ENCODE measurements around the gene SLFN11.

- TF ChIP-seq EZH2 (IDR thresholded peaks at IDR 0.05; ENCODE audit: low read depth, unreplicated experiment): no peak
- TF ChIP-seq, protein P1, sequence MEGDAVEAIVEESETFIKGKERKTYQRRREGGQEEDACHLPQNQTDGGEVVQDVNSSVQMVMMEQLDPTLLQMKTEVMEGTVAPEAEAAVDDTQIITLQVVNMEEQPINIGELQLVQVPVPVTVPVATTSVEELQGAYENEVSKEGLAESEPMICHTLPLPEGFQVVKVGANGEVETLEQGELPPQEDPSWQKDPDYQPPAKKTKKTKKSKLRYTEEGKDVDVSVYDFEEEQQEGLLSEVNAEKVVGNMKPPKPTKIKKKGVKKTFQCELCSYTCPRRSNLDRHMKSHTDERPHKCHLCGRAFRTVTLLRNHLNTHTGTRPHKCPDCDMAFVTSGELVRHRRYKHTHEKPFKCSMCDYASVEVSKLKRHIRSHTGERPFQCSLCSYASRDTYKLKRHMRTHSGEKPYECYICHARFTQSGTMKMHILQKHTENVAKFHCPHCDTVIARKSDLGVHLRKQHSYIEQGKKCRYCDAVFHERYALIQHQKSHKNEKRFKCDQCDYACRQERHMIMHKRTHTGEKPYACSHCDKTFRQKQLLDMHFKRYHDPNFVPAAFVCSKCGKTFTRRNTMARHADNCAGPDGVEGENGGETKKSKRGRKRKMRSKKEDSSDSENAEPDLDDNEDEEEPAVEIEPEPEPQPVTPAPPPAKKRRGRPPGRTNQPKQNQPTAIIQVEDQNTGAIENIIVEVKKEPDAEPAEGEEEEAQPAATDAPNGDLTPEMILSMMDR (conservative IDR thresholded peaks at IDR 0.05; ENCODE audit: low read depth in 2 of 2): no peak
- TF ChIP-seq, protein P2, sequence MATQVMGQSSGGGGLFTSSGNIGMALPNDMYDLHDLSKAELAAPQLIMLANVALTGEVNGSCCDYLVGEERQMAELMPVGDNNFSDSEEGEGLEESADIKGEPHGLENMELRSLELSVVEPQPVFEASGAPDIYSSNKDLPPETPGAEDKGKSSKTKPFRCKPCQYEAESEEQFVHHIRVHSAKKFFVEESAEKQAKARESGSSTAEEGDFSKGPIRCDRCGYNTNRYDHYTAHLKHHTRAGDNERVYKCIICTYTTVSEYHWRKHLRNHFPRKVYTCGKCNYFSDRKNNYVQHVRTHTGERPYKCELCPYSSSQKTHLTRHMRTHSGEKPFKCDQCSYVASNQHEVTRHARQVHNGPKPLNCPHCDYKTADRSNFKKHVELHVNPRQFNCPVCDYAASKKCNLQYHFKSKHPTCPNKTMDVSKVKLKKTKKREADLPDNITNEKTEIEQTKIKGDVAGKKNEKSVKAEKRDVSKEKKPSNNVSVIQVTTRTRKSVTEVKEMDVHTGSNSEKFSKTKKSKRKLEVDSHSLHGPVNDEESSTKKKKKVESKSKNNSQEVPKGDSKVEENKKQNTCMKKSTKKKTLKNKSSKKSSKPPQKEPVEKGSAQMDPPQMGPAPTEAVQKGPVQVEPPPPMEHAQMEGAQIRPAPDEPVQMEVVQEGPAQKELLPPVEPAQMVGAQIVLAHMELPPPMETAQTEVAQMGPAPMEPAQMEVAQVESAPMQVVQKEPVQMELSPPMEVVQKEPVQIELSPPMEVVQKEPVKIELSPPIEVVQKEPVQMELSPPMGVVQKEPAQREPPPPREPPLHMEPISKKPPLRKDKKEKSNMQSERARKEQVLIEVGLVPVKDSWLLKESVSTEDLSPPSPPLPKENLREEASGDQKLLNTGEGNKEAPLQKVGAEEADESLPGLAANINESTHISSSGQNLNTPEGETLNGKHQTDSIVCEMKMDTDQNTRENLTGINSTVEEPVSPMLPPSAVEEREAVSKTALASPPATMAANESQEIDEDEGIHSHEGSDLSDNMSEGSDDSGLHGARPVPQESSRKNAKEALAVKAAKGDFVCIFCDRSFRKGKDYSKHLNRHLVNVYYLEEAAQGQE (IDR thresholded peaks at IDR 0.05; ENCODE audit: unreplicated experiment): no peak
Observed at GRCh38 chr17:35337364-35337763, 36.1 kb downstream of the SLFN11 start.

All from GM23338 (cell line).